ENCODE measurements around the gene FAM167B. TPM values are rescaled to one million over a fixed set of nuclear protein-coding genes. Genes with fewer than 3 reads are reported as not detected.
A peak's percentile ranks its signal among the peaks of the same experiment; 100 is the strongest.

The FAM167B gene
- 0.53 and 0.54 TPM in 2 replicates for polyA plus RNA-seq (2011; rRNA removed)
- 0.31 and 0.42 TPM in 2 replicates for polyA plus RNA-seq (2012; cell fraction: cytosol; rRNA removed)
- 1.9 and 2.3 TPM in 2 replicates for polyA plus RNA-seq (2012; cell fraction: nucleus; rRNA removed)
- polyA plus RNA-seq (2017; fragmentation: RNase III; extraction: RNeasy Plus Mini Kit Qiagen cat#74134 plus additional on column Dnase treatment), result 0.58 to 2.0 TPM (median 1.8 TPM) in 3 replicates
- polyA minus RNA-seq (2011; rRNA and poly(A)+ RNA removed), result 0.29 TPM in 2 replicates

- WGBS (ENCODE audit: missing lambda C conversion rate), result 59% methylated on average over 3 of the region's 3 CpGs
- TF ChIP-seq KDM5A (IDR thresholded peaks at IDR 0.05) (no peak), RCOR1 (IDR thresholded peaks at IDR 0.05; ENCODE audit: low read depth, low read length) (no peak), KDM1A (IDR thresholded peaks at IDR 0.05; ENCODE audit: low read depth) (no peak), JUN (IDR thresholded peaks at IDR 0.05) (no peak), JUNB (IDR thresholded peaks at IDR 0.05) (no peak), EHF (CRISPR knock-in tag; IDR thresholded peaks at IDR 0.05) (no peak), MAFK (IDR thresholded peaks at IDR 0.05; ENCODE audit: partially characterized antibody) (no peak), ELK1 (IDR thresholded peaks at IDR 0.05; ENCODE audit: low read depth, low read length) (no peak), RAD21 (conservative IDR thresholded peaks at IDR 0.05 in 1 of 2, IDR thresholded peaks at IDR 0.05 in 1 of 2) (no peak), CBX8 (IDR thresholded peaks at IDR 0.05) (no peak), ZSCAN20 (CRISPR knock-in tag; IDR thresholded peaks at IDR 0.05) (no peak), CHD2 (IDR thresholded peaks at IDR 0.05; ENCODE audit: low read length, partially characterized antibody) (no peak), RNF2 (IDR thresholded peaks at IDR 0.05; ENCODE audit: borderline replicate concordance, low read depth) (no peak), GATA3 (IDR thresholded peaks at IDR 0.05; ENCODE audit: borderline replicate concordance) (no peak)
- TF ChIP-seq, protein P1, sequence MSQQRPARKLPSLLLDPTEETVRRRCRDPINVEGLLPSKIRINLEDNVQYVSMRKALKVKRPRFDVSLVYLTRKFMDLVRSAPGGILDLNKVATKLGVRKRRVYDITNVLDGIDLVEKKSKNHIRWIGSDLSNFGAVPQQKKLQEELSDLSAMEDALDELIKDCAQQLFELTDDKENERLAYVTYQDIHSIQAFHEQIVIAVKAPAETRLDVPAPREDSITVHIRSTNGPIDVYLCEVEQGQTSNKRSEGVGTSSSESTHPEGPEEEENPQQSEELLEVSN (IDR thresholded peaks at IDR 0.05; ENCODE audit: borderline replicate concordance, low read depth), result no peak
- TF ChIP-seq, protein P2, sequence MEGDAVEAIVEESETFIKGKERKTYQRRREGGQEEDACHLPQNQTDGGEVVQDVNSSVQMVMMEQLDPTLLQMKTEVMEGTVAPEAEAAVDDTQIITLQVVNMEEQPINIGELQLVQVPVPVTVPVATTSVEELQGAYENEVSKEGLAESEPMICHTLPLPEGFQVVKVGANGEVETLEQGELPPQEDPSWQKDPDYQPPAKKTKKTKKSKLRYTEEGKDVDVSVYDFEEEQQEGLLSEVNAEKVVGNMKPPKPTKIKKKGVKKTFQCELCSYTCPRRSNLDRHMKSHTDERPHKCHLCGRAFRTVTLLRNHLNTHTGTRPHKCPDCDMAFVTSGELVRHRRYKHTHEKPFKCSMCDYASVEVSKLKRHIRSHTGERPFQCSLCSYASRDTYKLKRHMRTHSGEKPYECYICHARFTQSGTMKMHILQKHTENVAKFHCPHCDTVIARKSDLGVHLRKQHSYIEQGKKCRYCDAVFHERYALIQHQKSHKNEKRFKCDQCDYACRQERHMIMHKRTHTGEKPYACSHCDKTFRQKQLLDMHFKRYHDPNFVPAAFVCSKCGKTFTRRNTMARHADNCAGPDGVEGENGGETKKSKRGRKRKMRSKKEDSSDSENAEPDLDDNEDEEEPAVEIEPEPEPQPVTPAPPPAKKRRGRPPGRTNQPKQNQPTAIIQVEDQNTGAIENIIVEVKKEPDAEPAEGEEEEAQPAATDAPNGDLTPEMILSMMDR (IDR thresholded peaks at IDR 0.05), result no peak
- peak within 1 kb of the TSS in 1 of 2 experiments; percentile 30; a peak in 2 of 6 replicates for H3K27ac ChIP-seq
- H3K4me2 ChIP-seq, result no peak within 1 kb of the TSS
- H3K4me1 ChIP-seq, result peaks cover 15% of the 10 kb centered on the region
- no peak for FAIRE-seq
- POLR2A ChIA-PET, result no interaction called here
- no peak for DNase-seq (ENCODE audit: low read depth in 1 of 2, low spot score in 1 of 2)
- no peaks in the 10 kb centered on the region for H3K9me3 ChIP-seq
- no peak for ATAC-seq
- no peak within 1 kb of the TSS for H3K4me3 ChIP-seq
- CTCF ChIA-PET, result interaction anchor here (1.1 to 7.7 kb wide), 9 partner anchors 9 to 70 kb away, joined by 3 to 96 read pairs (median 7); no protein-coding TSS in a partner anchor
Observed at GRCh38 chr1:32246888-32247273, at the start of gene FAM167B. FAM167B (plus strand) TSS chr1:32247222; CDS start chr1:32247422, 200 bp downstream.

GRCh38 chr1:32197837-32198236 lies 49.2 kb upstream of the FAM167B start:
- H3K9me3 ChIP-seq, result no peaks in the 10 kb centered on the region
- no peak overlapping the region for H3K4me2 ChIP-seq
- CTCF ChIA-PET, result interaction anchor here (1.6 kb wide), 1 partner anchor 18 kb away, joined by 6 read pairs; no protein-coding TSS in a partner anchor
- ATAC-seq (no peak), FAIRE-seq (no peak), DNase-seq (ENCODE audit: low read depth in 1 of 2, low spot score in 1 of 2) (no peak)
- 0 out of 3 replicates have a peak, but pooled peaks cover 5% of the 10 kb centered on the region for H3K4me1 ChIP-seq
- no peak overlapping the region for H3K27ac ChIP-seq
- 79% methylated on average over 5 of the region's 6 CpGs for WGBS (ENCODE audit: missing lambda C conversion rate)
- no peak overlapping the region for H3K4me3 ChIP-seq
- POLR2A ChIA-PET, result interaction anchor here (0.6 to 0.8 kb wide), 2 partner anchors 18 to 99 kb away, joined by 3 to 4 read pairs; partner anchors contain the start of gene TXLNA
- TF ChIP-seq HEYL (CRISPR knock-in tag; IDR thresholded peaks at IDR 0.05), result no peak
- TF ChIP-seq RARB (CRISPR knock-in tag; IDR thresholded peaks at IDR 0.05), result no peak
- no peak for TF ChIP-seq POLR2A (IDR thresholded peaks at IDR 0.05; ENCODE audit: low read length)
- TF ChIP-seq POLR2AphosphoS2 (conservative IDR thresholded peaks at IDR 0.05; ENCODE audit: low read length), result no peak
- no peak for TF ChIP-seq ZC3H11A (IDR thresholded peaks at IDR 0.05)
- TF ChIP-seq NPAS2 (CRISPR knock-in tag; IDR thresholded peaks at IDR 0.05; ENCODE audit: borderline replicate concordance), result no peak
- TF ChIP-seq PHF8 (IDR thresholded peaks at IDR 0.05; ENCODE audit: borderline replicate concordance, low read depth), result no peak
- TF ChIP-seq ELK1 (IDR thresholded peaks at IDR 0.05; ENCODE audit: low read depth, low read length), result no peak
- TF ChIP-seq HOXB5 (CRISPR knock-in tag; IDR thresholded peaks at IDR 0.05), result no peak
- no peak for TF ChIP-seq TFCP2L1 (CRISPR knock-in tag; IDR thresholded peaks at IDR 0.05)
- TF ChIP-seq, protein P3, sequence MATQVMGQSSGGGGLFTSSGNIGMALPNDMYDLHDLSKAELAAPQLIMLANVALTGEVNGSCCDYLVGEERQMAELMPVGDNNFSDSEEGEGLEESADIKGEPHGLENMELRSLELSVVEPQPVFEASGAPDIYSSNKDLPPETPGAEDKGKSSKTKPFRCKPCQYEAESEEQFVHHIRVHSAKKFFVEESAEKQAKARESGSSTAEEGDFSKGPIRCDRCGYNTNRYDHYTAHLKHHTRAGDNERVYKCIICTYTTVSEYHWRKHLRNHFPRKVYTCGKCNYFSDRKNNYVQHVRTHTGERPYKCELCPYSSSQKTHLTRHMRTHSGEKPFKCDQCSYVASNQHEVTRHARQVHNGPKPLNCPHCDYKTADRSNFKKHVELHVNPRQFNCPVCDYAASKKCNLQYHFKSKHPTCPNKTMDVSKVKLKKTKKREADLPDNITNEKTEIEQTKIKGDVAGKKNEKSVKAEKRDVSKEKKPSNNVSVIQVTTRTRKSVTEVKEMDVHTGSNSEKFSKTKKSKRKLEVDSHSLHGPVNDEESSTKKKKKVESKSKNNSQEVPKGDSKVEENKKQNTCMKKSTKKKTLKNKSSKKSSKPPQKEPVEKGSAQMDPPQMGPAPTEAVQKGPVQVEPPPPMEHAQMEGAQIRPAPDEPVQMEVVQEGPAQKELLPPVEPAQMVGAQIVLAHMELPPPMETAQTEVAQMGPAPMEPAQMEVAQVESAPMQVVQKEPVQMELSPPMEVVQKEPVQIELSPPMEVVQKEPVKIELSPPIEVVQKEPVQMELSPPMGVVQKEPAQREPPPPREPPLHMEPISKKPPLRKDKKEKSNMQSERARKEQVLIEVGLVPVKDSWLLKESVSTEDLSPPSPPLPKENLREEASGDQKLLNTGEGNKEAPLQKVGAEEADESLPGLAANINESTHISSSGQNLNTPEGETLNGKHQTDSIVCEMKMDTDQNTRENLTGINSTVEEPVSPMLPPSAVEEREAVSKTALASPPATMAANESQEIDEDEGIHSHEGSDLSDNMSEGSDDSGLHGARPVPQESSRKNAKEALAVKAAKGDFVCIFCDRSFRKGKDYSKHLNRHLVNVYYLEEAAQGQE (IDR thresholded peaks at IDR 0.05), result no peak
- no peak for TF ChIP-seq MAZ (IDR thresholded peaks at IDR 0.05; ENCODE audit: borderline replicate concordance, low read depth, low read length)
- no peak for TF ChIP-seq KDM1A (IDR thresholded peaks at IDR 0.05; ENCODE audit: low read depth)
- TF ChIP-seq USF2 (IDR thresholded peaks at IDR 0.05), result no peak
- TF ChIP-seq RAD21 (conservative IDR thresholded peaks at IDR 0.05 in 1 of 2, IDR thresholded peaks at IDR 0.05 in 1 of 2), result no peak
